ENCODE data around the gene LRCOL1. TPM values are rescaled to one million over a fixed set of nuclear protein-coding genes. Genes with fewer than 3 reads are reported as not detected.

LRCOL1 gene
- polyA plus RNA-seq, 3 donors, result not detected

GRCh38 chr12:132588821-132589669 lies 21.3 kb downstream of the LRCOL1 start:
- Mint-ChIP-seq H3K27me3 (ENCODE audit: low read depth in 3 of 3) (peaks cover 4 to 17% (median 10%) of the 10 kb centered on the region in 3 donors), H3K27ac (no peak overlapping the region)
- H3K27ac ChIP-seq (ENCODE audit: low read depth in 1 of 2, low read length in 2 of 2), result no peak overlapping the region

GRCh38 chr12:132588319-132588718 lies 22.1 kb downstream of the LRCOL1 start:
- H3K79me2 ChIP-seq (ENCODE audit: insufficient read depth, low read length), result no peaks in the 10 kb centered on the region
- H3K9me3 ChIP-seq (replicated peaks in 1 of 2; ENCODE audit: control insufficient read depth in 1 of 2, insufficient read depth in 1 of 2, low read length in 2 of 2), result no peaks in the 10 kb centered on the region
- H3K4me1 ChIP-seq (ENCODE audit: control insufficient read depth in 1 of 2, insufficient read depth in 2 of 2, low read length in 2 of 2), result no peaks in the 10 kb centered on the region
- intact Hi-C loops (cut with micrococcal nuclease), result no loop called here
- DNase-seq, result no peak
- H4K20me1 ChIP-seq (ENCODE audit: insufficient read depth, low read length), result no peaks in the 10 kb centered on the region
- H3K9me3 Mint-ChIP-seq, result peaks cover 0 to 6% (median 3%) of the 10 kb centered on the region in 7 donors
- H3K27ac Mint-ChIP-seq, result no peak overlapping the region
- no peaks in the 10 kb centered on the region for H3K4me1 Mint-ChIP-seq
- 79% methylated on average over 6 of the region's 6 CpGs for WGBS (ENCODE audit: insufficient coverage)
- no peak overlapping the region for H3K4me3 ChIP-seq (replicated peaks in 1 of 3; ENCODE audit: low read depth in 2 of 3, low read length in 3 of 3)
- H3K9ac ChIP-seq (ENCODE audit: insufficient read depth, low read length, poor library complexity, severe bottlenecking), result no peak overlapping the region
- peaks cover 6 to 9% of the 10 kb centered on the region in 2 donors for H3K36me3 Mint-ChIP-seq
- H3K27me3 ChIP-seq (ENCODE audit: control insufficient read depth in 2 of 2, insufficient read depth in 2 of 2, low read length in 2 of 2), result no peaks in the 10 kb centered on the region
- H3K27ac ChIP-seq (ENCODE audit: low read depth in 1 of 2, low read length in 2 of 2), result no peak overlapping the region
- H3K27me3 Mint-ChIP-seq (ENCODE audit: low read depth in 3 of 3), result peaks cover 2 to 17% (median 10%) of the 10 kb centered on the region in 3 donors
- no peak overlapping the region for H3K4me2 ChIP-seq (replicated peaks; ENCODE audit: extremely low read depth, low read length, poor library complexity, severe bottlenecking)
- no peak for TF ChIP-seq CTCF (IDR thresholded peaks at IDR 0.05)
- H3K4me3 Mint-ChIP-seq, result no peak overlapping the region
- peaks cover 0 to 4% of the 10 kb centered on the region in 2 donors for H3K36me3 ChIP-seq (replicated peaks in 1 of 2; ENCODE audit: control insufficient read depth in 1 of 2, insufficient read depth in 2 of 2, low read length in 2 of 2)
- H2AFZ ChIP-seq (ENCODE audit: insufficient read depth, low read depth, low read length, poor library complexity, severe bottlenecking), result no peak overlapping the region

More at GRCh38 chr12:132588821-132589669, 21.3 kb downstream of the LRCOL1 start:
- Histone ChIP-seq H4K20me1 (ENCODE audit: insufficient read depth, low read length) (no peaks in the 10 kb centered on the region), H3K4me1 (ENCODE audit: control insufficient read depth in 1 of 2, insufficient read depth in 2 of 2, low read length in 2 of 2) (peaks cover 0 to 5% of the 10 kb centered on the region in 2 donors), H3K4me3 (replicated peaks in 1 of 3; ENCODE audit: low read depth in 2 of 3, low read length in 3 of 3) (no peak overlapping the region), H3K27me3 (ENCODE audit: control insufficient read depth in 2 of 2, insufficient read depth in 2 of 2, low read length in 2 of 2) (no peaks in the 10 kb centered on the region), H3K9me3 (replicated peaks in 1 of 2; ENCODE audit: control insufficient read depth in 1 of 2, insufficient read depth in 1 of 2, low read length in 2 of 2) (no peaks in the 10 kb centered on the region), H2AFZ (ENCODE audit: insufficient read depth, low read depth, low read length, poor library complexity, severe bottlenecking) (no peak overlapping the region), H3K9ac (ENCODE audit: insufficient read depth, low read length, poor library complexity, severe bottlenecking) (no peak overlapping the region), H3K36me3 (replicated peaks in 1 of 2; ENCODE audit: control insufficient read depth in 1 of 2, insufficient read depth in 2 of 2, low read length in 2 of 2) (peaks cover 0 to under 1% of the 10 kb centered on the region in 2 donors), H3K79me2 (ENCODE audit: insufficient read depth, low read length) (no peaks in the 10 kb centered on the region), H3K4me2 (replicated peaks; ENCODE audit: extremely low read depth, low read length, poor library complexity, severe bottlenecking) (no peak overlapping the region)
- Mint-ChIP-seq H3K4me1 (no peaks in the 10 kb centered on the region), H3K9me3 (peaks cover 0 to 6% (median 4%) of the 10 kb centered on the region in 7 donors), H3K4me3 (no peak overlapping the region), H3K36me3 (peaks cover 1 to 4% of the 10 kb centered on the region in 2 donors)
- 87% methylated on average over 17 of the region's 19 CpGs for WGBS (ENCODE audit: insufficient coverage)
- intact Hi-C loops (cut with micrococcal nuclease), result no loop called here
- TF ChIP-seq CTCF (IDR thresholded peaks at IDR 0.05), result no peak
- DNase-seq, result peak in 1 of 3 donors; percentile 42
